HCT116 (cell line): ENCODE results near the gene PFKM. TPM values are rescaled to one million over a fixed set of nuclear protein-coding genes. Genes with fewer than 3 reads are reported as not detected.

Experiments
- ATAC-seq: fragments of 200-7000 bp; cut with Tn5 transposase; 2 replicates; pipeline ENCODE4 v1.9.1; 2020; ENCODE audit warnings: mild to moderate bottlenecking, moderate library complexity
- BruUV-seq: library from RNA; stranded (reverse); fragments of 400-500 nt; replicated peaks from 2 replicates; lab custom pipeline; 2021; lab: Mats Ljungman, UMichigan
- CTCF ChIA-PET: fragments of 300-600 bp; sonication (Branson Sonifier 250); formaldehyde crosslinking; loops from one replicate; lab custom pipeline; 2021; ENCODE audit warnings: antibody characterized with exemption; lab: Charles Lee
- POLR2A ChIA-PET: fragments of 300-600, 350-600 bp; sonication (Branson Sonifier 250); formaldehyde crosslinking; loops from one replicate; lab custom pipeline; 2021; ENCODE audit warnings: antibody characterized with exemption; lab: Charles Lee
- RAD21 ChIA-PET, 2 experiments: fragments of 300-600 bp; sonication (Branson Sonifier 250); formaldehyde crosslinking; loops; one replicate each; lab custom pipeline; 2023; ENCODE audit warnings: low total read pairs in 2 of 2; ENCODE audit not compliant: uncharacterized antibody in 2 of 2, unreplicated experiment in 2 of 2, low non-redundant PET in 1 of 2; lab: Charles Lee
- DNase-seq: peaks from one replicate; pipeline ENCODE4 v3.0.0-alpha.2; 2010; ENCODE audit warnings: low read depth, low spot score
- H2AFZ ChIP-seq: fragments of 200-600 bp; shearing (Covaris generic), sonication (generic); 2 replicates; pipeline ENCODE4 v1.6.1; 2017; ENCODE audit warnings: low read depth, mixed run types, mixed read lengths, antibody characterized with exemption, low read length; ENCODE audit not compliant: poor library complexity, severe bottlenecking
- H3K27ac ChIP-seq: 2 replicates; pipeline ENCODE4 v1.5.1; 2012; ENCODE audit warnings: low read depth, low read length
- H3K27me3 ChIP-seq: fragments of 200-600 bp; sonication (generic); 2 replicates; pipeline ENCODE4 v1.6.1; 2016; ENCODE audit warnings: mixed run types, low read length, mixed read lengths; ENCODE audit not compliant: insufficient read depth
- H3K36me3 ChIP-seq, 2 experiments: fragments of 200-500 bp in 1 of 2; fragments of 200-600 bp in 1 of 2; sonication (Bioruptor generic) in 1 of 2; sonication (generic) in 1 of 2; 2 replicates each; pipeline versions ENCODE4 v1.5.1 to v1.6.1; 2014 to 2016; ENCODE audit warnings: low read length in 2 of 2, inconsistent platforms in 1 of 2, mixed read lengths in 1 of 2, mixed run types in 1 of 2; ENCODE audit not compliant: insufficient read depth in 2 of 2, control insufficient read depth in 1 of 2
- H3K4me1 ChIP-seq, 2 experiments: fragments of 200-600 bp in 1 of 2; sonication (generic) in 1 of 2; 2 replicates each; pipeline versions ENCODE4 v1.5.1 to v1.6.1; 2012 to 2017; ENCODE audit warnings: low read length in 2 of 2, inconsistent platforms in 1 of 2, mild to moderate bottlenecking in 1 of 2, mixed read lengths in 1 of 2, mixed run types in 1 of 2, moderate library complexity in 1 of 2; ENCODE audit not compliant: insufficient read depth in 2 of 2, control insufficient read depth in 1 of 2
- H3K4me2 ChIP-seq: fragments of 200-600 bp; sonication (generic); 2 replicates; pipeline ENCODE4 v1.6.1; 2017; ENCODE audit warnings: mixed run types, low read length, mixed read lengths
- H3K4me3 ChIP-seq, 2 experiments: fragments of 200-600 bp in 1 of 2; sonication (generic) in 1 of 2; replicated peaks in 1 of 2; 2 replicates each; pipeline ENCODE4 v1.5.1; 2011 to 2016; ENCODE audit warnings: low read length in 2 of 2, control low read depth in 1 of 2, low read depth in 1 of 2, mild to moderate bottlenecking in 1 of 2, mixed read lengths in 1 of 2, mixed run types in 1 of 2
- H3K79me2 ChIP-seq: fragments of 200-600 bp; sonication (generic); 2 replicates; pipeline ENCODE4 v1.6.1; 2017; ENCODE audit warnings: mild to moderate bottlenecking, mixed run types, low read length, moderate library complexity, mixed read lengths; ENCODE audit not compliant: insufficient read depth
- H3K9ac ChIP-seq: fragments of 200-600 bp; sonication (generic); 2 replicates; pipeline ENCODE4 v1.6.1; 2016; ENCODE audit warnings: low read length, mixed read lengths
- H3K9me2 ChIP-seq: fragments of 200-600 bp; sonication (generic), shearing (Covaris generic); 2 replicates; pipeline ENCODE4 v1.6.1; 2017; ENCODE audit warnings: mixed run types, mild to moderate bottlenecking, moderate library complexity; ENCODE audit not compliant: insufficient read depth
- H3K9me3 ChIP-seq, 2 experiments: fragments of 200-500 bp in 1 of 2; fragments of 200-600 bp in 1 of 2; sonication (Bioruptor generic) in 1 of 2; sonication (generic) in 1 of 2; 2 replicates each; pipeline ENCODE4 v1.6.1; 2014 to 2017; ENCODE audit warnings: low read length in 2 of 2, mixed read lengths in 2 of 2, inconsistent platforms in 1 of 2, low read depth in 1 of 2, mild to moderate bottlenecking in 1 of 2, mixed run types in 1 of 2, moderate library complexity in 1 of 2; ENCODE audit not compliant: control insufficient read depth in 1 of 2, insufficient read depth in 1 of 2
- H4K20me1 ChIP-seq: fragments of 200-600 bp; sonication (generic), shearing (Covaris generic); 2 replicates; pipeline ENCODE4 v1.6.1; 2017; ENCODE audit warnings: mixed run types, mild to moderate bottlenecking, moderate library complexity; ENCODE audit not compliant: insufficient read depth
- EGR1 ChIP-seq: IDR thresholded peaks from 2 replicates; pipeline ENCODE4 v1.6.1; 2012; ENCODE audit warnings: low read depth
- EZH2phosphoT487 ChIP-seq: fragments of 200-600 bp; IDR thresholded peaks from 2 replicates; pipeline ENCODE4 v1.6.1; 2018; ENCODE audit warnings: antibody characterized with exemption, borderline replicate concordance
- FOSL1 ChIP-seq: IDR thresholded peaks from 2 replicates; pipeline ENCODE4 v1.6.1; 2012; ENCODE audit warnings: low read depth
- JUND ChIP-seq: IDR thresholded peaks from 2 replicates; pipeline ENCODE4 v1.6.1; 2012
- MAX ChIP-seq: IDR thresholded peaks from 2 replicates; pipeline ENCODE4 v1.6.1; 2012
- POLR2A ChIP-seq: IDR thresholded peaks from 2 replicates; pipeline ENCODE4 v1.7.0; 2011; ENCODE audit warnings: borderline replicate concordance; ENCODE audit not compliant: insufficient read depth, insufficient read length; ENCODE audit errors: extremely low read depth
- POLR2AphosphoS5 ChIP-seq: IDR thresholded peaks from 2 replicates; pipeline ENCODE4 v1.6.1; 2011; ENCODE audit warnings: mild to moderate bottlenecking, low read depth, low read length, moderate library complexity
- SIN3A ChIP-seq: IDR thresholded peaks from 2 replicates; pipeline ENCODE4 v1.6.1; 2012; ENCODE audit warnings: low read depth
- SP1 ChIP-seq: IDR thresholded peaks from 2 replicates; pipeline ENCODE4 v1.6.1; 2012; ENCODE audit warnings: low read depth
- SRF ChIP-seq: IDR thresholded peaks from 2 replicates; pipeline ENCODE4 v1.6.1; 2012; ENCODE audit warnings: low read depth
- TCF7L2 ChIP-seq: IDR thresholded peaks from 2 replicates; pipeline ENCODE4 v1.7.0; 2011; ENCODE audit warnings: borderline replicate concordance, inconsistent platforms; ENCODE audit not compliant: insufficient read depth, insufficient read length; ENCODE audit errors: extremely low read depth
- ZFX ChIP-seq: fragments of 450-650 bp; IDR thresholded peaks from 2 replicates; pipeline ENCODE4 v1.6.1; 2017
- intact Hi-C: fragments of 100-400 bp; cut with micrococcal nuclease; formaldehyde crosslinking; loops from 2 replicates; pipeline ENCODE4 v1.10.0; 2022
- total RNA-seq: library from RNA; stranded (reverse); gene quantifications from one replicate; pipeline ENCODE4 v1.2.1, GENCODE V29; 2021; ENCODE audit not compliant: unreplicated experiment
- TF ChIP-seq, protein P1 (sequence below): IDR thresholded peaks from 2 replicates; pipeline ENCODE4 v1.6.1; 2011; ENCODE audit warnings: mild to moderate bottlenecking, low read length, moderate library complexity; ENCODE audit not compliant: insufficient replicate concordance; ENCODE audit errors: extremely low read depth

Gene PFKM
- total RNA-seq, 1 experiment from 2014 or later = 144 TPM

- H3K9me2 ChIP-seq = no peaks in the 10 kb centered on the region
- TF ChIP-seq SIN3A = no peak
- no peak for TF ChIP-seq POLR2A
- no peak for TF ChIP-seq FOSL1
- peak; percentile 63; the same call in 1 of the 2 replicates for TF ChIP-seq ZFX
- TF ChIP-seq TCF7L2 = no peak
- TF ChIP-seq EGR1 = no peak
- TF ChIP-seq POLR2AphosphoS5 = no peak
- TF ChIP-seq, all 23 proteins: peak for 1
- Histone ChIP-seq H3K79me2 (peaks cover 54% of the 10 kb centered on the region), H3K27me3 (no peaks in the 10 kb centered on the region), H3K36me3 (no peaks in the 10 kb centered on the region), H3K4me2 (peak overlapping the region; percentile 87), H4K20me1 (no peaks in the 10 kb centered on the region), H3K4me3 (peak overlapping the region; percentile 79 to 86), H3K9me3 (no peaks in the 10 kb centered on the region), H2AFZ (peak overlapping the region; percentile 46), H3K27ac (peak overlapping the region; percentile 65), H3K9ac (peak overlapping the region; percentile 92), H3K4me1 (peaks cover 10 to 18% of the 10 kb centered on the region in 2 experiments)
- peak; percentile 18 for ATAC-seq
- TSS peak; percentile 55 for BruUV-seq
- intact Hi-C loops = loop anchor here (5.0 kb wide), 1 partner anchor 52 kb away; the partner anchor contains the start of gene ASB8
- DNase-seq = no peak
- RAD21 ChIA-PET = no interaction called here
- POLR2A ChIA-PET = interaction anchor here (0.8 to 1.4 kb wide), 2 partner anchors 13 to 201 kb away, joined by 3 to 6 read pairs; partner anchors contain the start of genes PFKM and VDR
- CTCF ChIA-PET = no interaction called here
Measured at GRCh38 chr12:48105321-48105866, 13.8 kb upstream of the PFKM start.

DNA sequence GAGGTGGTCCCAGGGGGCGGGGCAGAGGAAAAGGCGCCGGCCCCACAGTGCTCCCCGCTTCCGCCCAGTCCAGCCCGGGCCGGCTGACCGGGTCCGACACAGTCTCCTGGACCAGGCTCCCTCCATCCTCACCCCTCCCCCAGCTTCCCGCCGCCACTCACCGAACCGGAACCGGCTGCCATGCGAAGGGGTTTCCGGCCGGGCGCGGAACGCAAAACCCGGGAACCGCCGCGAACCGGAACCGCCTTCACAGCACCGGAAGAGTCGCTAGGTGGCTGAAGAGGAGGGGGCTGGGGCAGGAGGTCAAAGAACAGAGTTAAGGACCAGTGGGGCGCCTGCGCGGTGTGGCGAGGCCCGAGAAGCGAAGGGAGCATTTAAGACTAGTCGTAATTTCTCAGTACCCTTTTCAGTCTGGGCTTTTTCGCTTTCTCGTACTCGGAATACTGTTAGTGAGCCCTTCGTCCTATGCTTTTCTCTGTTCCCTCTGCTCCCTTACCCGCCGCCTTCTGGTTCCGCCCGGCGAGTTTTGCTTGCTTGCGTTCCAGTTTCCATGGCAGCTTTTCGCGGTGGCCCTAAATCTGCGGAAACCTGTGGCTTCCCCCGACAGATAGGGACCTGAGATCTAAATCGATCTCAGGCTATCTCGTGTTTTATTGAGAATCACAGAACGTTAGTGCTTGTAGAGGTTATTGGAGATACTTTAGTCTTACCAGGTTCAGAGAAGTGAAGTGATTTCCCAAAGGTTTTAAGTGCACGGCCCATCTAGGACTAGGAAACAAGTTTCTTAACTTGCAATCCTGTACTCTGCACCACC is 13.1 kb upstream of the PFKM start, which contains the start of gene SENP1:
SENP1 (minus strand) TSS at position 213 of the 814 bp plus-strand sequence. CDS start 4,607 bp downstream, outside the sequence.
- Histone ChIP-seq H3K27ac (peak within 1 kb of the TSS; percentile 65), H3K9me2 (no peaks in the 10 kb centered on the region), H3K36me3 (no peaks in the 10 kb centered on the region), H3K9me3 (no peaks in the 10 kb centered on the region), H4K20me1 (no peaks in the 10 kb centered on the region), H3K9ac (peak within 1 kb of the TSS; percentile 92), H3K4me1 (peaks cover 14 to 24% of the 10 kb centered on the region in 2 experiments), H3K4me3 (peak within 1 kb of the TSS; percentile 79 to 86), H3K4me2 (peak within 1 kb of the TSS; percentile 87), H3K27me3 (no peaks in the 10 kb centered on the region), H2AFZ (peak within 1 kb of the TSS; percentile 74), H3K79me2 (peaks cover 48% of the 10 kb centered on the region)
- TSS peak; percentile 80 for BruUV-seq
- CTCF ChIA-PET = no interaction called here
- DNase-seq (peak; percentile 78), ATAC-seq (peak; percentile 88)
- POLR2A ChIA-PET = interaction anchor here (0.8 to 1.4 kb wide), 2 partner anchors 13 to 201 kb away, joined by 3 to 6 read pairs; partner anchors contain the start of genes PFKM and VDR
- intact Hi-C loops = loop anchor here (5.0 kb wide), 1 partner anchor 51 kb away; the partner anchor contains the start of gene ASB8
- RAD21 ChIA-PET = no interaction called here
- TF ChIP-seq, protein P1, sequence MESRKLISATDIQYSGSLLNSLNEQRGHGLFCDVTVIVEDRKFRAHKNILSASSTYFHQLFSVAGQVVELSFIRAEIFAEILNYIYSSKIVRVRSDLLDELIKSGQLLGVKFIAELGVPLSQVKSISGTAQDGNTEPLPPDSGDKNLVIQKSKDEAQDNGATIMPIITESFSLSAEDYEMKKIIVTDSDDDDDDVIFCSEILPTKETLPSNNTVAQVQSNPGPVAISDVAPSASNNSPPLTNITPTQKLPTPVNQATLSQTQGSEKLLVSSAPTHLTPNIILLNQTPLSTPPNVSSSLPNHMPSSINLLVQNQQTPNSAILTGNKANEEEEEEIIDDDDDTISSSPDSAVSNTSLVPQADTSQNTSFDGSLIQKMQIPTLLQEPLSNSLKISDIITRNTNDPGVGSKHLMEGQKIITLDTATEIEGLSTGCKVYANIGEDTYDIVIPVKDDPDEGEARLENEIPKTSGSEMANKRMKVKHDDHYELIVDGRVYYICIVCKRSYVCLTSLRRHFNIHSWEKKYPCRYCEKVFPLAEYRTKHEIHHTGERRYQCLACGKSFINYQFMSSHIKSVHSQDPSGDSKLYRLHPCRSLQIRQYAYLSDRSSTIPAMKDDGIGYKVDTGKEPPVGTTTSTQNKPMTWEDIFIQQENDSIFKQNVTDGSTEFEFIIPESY = no peak
- TF ChIP-seq MAX = peak; percentile 57; the same call in 1 of the 2 replicates
- TF ChIP-seq JUND = no peak; the same call in 1 of the 2 replicates
- TF ChIP-seq SP1 = 0 out of 2 replicates have a peak, but pooled peaks have one; percentile 42
- TF ChIP-seq EGR1 = peak; percentile 47
- peak; percentile 78 for TF ChIP-seq SRF
- TF ChIP-seq POLR2AphosphoS5 = peak; percentile 57
- no peak for TF ChIP-seq EZH2phosphoT487
